Limb (tissue), 2 donors: ENCODE measurements around the gene E2F4.

Source experiments
- DNase-seq, 2 donors: peaks; one replicate each; pipeline ENCODE4 v3.0.0-alpha.2; 2016; ENCODE audit errors: extremely low spot score in 2 of 2

Gene E2F4

DNA sequence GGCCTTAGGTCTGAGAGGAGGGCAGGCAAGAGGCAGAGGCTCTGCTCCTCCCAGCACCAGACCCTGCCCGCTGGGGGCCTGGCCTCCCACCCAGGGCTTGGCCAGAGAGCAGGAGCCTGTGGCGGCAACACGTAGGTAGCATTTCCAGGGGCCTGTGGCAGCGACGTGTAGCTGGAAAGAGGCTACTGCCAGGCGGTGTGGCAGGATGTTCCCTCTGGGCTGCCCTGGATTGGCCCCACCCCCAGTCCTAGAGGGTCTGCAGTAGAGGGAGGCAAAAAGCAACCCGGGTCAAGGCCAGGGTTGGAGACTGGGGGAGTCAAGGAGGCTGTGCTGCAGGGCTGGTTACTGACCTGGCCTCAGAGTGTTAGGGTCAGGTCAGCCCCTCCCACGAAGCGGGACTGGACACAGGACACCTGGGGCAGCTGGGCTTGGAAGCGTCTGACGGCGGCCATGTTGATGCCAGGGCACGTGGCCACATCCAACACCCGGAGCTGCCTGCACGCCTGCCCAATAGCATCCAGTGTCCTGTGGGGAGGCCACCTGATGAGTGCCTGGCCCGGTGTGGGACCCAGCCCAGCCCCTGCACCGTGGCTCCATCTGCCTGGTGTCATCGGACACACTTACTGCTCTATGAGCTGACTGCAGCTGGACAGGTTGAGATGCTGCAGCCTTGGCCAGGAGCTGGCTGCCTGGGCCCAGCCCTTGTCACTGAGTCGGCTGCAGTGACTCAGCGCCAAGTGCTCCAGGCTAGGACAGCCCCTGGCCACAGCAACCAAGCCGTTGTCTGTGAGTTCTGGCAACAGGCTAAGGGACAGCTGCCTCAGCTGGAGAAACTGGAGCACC is 15.5 kb downstream of the E2F4 start:
- DNase-seq: no peak

DNA sequence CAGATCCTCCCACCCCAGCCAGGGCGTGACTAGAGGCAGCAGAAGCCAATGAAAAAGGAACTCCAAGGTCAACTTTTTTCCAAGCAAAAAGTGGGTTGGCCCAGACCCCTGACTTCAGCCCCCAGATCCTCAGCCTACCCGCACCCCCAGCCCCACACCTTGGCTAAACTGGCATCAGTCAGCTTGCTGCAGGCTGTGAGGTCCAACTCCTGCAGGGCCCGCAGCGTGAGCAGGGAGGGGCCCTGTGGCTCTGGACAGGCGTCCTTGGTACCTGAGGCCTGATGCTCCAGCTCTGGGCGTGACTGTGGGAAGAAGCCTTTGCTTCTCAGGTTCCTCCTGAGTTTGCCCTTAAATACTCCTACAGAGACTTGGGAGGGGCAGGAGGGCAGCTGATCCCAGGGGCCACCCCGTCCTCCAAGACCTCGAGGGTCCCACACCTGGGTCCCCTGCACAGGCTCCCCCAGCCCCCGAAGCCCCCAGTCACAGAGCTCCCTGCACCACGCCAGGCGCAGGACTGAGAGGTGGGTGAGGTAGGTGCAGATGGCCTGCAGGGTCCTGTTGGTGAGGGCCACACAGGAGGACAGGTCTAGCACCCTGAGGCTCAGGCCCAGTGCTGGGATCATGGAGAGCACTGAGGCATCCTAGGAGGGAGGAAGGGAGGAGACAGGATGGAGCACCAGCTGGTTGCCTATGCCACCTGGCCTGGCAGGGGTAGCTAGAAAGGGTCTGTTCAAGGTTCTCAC is 16.4 kb downstream of the E2F4 start:
- DNase-seq: no peak

DNA sequence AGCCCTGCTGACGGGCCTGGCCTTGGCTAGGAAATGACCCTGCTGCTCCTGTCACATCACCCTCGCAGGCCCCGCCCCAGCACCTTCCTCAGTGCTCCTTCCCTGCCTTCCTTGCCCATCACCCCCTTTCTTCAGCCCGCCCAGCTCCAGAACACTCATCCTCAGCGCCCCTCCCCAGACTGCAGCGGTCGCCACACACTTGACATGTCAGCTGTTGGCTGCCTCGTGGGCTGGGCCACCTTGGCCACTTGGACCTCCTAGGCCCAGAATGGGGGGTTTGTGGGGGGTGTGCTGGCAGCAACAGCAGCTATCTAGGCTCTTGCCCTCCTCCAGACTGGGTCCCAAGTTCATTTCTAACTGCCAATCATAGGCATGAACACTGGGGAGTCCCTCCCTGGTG is 17.6 kb downstream of the E2F4 start:
- DNase-seq: no peak

GRCh38 chr16:67210069-67210937 is 18.3 kb downstream of the E2F4 start:
- no peak for DNase-seq

GRCh38 chr16:67211674-67212073 is 19.7 kb downstream of the E2F4 start:
- DNase-seq: no peak

- no peak for DNase-seq
Observed at GRCh38 chr16:67212766-67213165, 20.8 kb downstream of the E2F4 start.

DNA sequence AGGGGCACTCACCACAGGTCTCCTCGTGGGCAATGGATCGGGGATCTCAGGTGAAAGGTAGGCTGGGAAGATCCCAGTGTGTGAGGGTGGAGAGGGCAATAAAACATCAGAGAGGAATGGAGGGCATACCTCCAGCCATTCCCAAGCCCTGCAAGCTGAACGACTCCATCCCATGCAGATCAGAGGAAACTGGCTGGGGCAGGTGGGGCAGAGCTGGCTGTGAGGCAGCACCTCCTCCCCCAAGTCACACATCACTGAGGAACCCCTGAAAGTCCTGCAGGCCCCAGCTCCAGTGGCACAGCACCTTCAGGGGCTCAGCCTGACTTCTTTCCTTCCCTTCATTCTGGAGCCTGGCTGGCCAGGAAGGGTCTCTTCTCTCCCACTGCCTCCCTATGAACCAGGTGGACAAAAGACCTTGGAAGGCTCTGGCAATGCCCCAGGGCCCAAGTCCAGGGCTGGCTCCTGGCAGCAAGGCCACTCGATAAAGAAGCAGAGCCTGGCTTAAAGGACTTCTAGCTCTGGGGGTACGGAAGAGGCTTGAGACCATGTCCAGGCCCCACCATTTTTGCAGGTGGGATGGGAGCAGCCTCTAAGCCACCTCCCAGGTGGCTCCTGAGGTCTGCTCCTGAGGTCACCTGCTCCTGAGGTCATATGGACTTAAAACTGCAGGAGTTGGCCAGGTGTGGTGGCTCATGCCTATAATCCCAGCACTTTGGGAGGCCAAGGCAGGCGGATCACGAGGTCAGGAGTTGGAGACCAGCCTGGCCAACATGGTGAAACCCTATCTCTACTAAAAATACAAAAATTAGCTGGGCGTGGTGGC is 21.5 kb downstream of the E2F4 start:
- no peak for DNase-seq

DNA sequence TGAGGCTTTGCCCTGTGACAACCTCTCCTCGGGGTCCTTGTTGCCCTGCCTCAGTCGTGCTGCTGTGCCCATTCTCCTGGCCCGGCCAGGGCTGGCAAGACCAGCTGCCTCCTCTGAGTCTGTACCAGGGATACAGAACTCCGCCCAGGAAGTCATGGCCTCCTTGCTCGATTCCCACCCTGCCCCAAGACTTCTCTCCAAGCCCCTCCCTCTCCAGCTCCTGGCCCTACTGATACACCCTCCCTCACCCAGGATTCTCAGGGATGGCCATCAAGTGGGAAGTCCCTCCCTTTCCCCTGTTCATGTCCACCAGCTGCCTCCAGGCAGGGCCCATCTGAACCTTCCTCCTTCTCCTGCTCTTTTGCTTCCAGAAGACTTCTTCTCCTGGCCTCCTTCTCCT is 23.8 kb downstream of the E2F4 start:
- no peak for DNase-seq

DNA sequence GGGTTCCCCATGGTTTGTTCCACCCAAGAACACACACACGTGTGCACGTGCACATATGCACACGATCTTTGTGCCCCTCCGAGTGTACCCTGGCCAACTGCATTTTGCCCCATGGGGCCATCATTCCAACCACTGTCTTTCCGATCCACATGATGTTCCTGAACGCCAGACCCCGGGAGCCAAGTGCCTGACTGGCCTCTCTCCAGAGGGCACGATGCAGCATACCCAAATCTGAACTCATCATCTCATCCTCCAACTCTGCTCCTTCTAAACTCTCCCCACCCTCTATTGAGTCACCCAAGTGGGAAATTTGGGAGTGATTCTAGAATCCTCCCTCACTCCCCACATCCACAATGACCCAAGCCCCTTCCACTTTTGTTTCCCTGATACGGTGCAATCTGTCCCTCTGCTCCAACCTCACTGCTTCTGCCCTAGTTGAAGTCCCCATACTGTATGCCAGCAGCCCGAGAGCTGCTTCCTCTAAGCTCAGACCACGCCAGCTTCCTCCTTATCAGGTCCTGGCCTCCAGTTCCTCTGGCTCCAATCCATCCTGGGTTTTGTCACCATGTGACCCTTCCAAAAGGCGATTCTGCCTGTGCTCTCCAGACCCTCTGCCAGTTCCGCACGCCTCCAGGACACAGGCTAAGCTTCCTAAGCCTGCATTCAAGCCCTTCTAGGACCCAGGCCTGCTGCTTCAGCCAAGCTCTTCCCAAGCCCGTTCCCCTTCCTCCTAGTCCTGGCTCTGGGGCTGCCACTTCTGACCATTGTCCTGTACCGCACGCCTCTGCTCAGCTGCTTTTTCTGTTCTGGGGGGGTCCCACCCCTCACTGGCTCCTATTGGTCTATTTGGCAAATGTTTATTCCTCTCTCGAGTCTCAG is 24.9 kb downstream of the E2F4 start:
- DNase-seq: no peak

DNA sequence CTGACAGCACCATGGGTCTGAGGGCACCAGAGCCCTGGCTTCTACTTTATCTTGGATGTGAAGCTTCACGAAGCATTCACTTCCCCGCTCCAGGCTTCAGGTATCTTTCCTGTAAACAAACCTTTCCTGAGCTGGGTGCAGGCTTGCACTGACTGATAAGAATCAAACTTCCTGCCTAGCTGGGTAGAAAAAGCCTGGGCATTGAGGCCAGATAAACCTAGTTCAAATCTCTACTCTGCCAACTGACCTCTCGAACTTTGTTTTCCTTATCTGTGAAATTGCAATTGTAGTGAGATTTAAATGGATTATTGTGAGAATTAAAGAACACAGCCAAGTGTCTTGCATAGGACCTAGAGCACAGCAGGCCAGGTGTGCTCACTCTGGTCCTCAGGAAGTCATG is 32.0 kb downstream of the E2F4 start:
- no peak for DNase-seq

DNA sequence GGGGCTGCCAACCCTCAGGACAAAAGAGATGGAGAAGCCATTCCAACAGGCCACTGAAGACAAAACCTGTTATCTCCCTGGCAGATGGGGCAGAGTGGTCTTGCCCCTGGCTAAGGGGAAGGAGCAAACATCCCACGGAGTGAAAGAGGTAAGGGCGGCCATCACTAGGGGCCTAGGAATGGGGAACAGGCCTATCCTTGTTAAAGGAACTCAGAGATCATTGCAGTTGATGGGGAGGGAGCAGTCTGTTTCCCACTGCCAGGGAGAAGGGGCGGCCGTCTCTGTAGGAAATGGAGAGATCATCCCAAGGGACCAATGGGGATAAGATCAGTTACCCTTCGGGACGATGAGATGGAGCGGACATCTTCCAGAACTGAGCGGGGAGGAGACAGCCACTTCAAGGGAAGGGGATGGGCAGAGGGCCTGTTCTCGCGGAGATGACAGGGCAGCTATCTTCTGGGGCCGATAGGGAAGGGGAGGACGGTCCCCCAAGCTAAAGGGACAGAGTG is 34.4 kb downstream of the E2F4 start:
- no peak for DNase-seq

DNA sequence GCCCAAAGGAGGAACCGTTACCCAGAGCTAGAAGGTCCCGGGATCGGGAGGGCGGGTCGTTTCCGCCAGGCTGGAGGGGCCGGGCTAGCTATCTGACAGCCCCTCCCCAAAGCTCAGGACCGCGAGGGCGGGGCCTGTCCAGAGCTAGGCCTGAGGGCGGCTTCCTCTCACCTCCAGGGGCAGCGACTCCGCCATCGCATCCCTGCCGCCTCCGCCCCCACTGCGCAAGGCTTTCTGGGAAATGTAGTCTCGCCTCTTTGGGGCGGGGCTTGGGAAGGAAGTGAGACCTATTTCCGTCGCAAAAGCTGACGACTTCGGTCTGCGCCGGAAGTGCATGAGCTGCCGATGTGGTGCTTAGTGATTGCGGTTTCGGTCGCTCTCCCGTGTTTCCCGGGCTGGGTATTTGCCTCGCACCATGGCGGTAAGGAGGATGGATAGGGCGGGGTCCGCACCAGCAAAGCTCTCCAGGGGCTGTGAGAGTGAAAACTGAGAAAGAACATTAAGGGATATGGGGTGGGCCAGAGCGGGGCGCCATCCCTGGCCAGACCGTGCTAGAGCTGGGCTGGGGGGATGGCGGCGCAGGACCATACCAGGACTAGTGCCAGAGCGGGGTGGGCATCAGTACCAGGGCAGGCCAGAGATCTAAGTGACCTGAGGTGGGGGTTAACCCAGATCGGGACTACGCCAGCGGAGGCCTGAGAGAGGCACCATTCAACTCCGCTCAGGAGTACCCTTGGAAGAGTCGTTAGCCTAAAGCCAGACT is 35.0 kb downstream of the E2F4 start, which contains the start of gene TMEM208:
Gene TMEM208 (plus strand): TSS at position 327 of the 763 bp plus-strand sequence. CDS start 89 bp downstream, at position 416.
- DNase-seq: peak; percentile 97 to 99

- DNase-seq: no peak
Observed at GRCh38 chr16:67227567-67227921, 35.6 kb downstream of the E2F4 start.

GRCh38 chr16:67228034-67228785 is 36.3 kb downstream of the E2F4 start:
- DNase-seq: no peak

GRCh38 chr16:67228905-67229304 is 37.0 kb downstream of the E2F4 start:
- DNase-seq: no peak

- no peak for DNase-seq
Observed at GRCh38 chr16:67229906-67230808, 38.2 kb downstream of the E2F4 start.
